ENCODE measurements around the gene CDC34. TPM values are rescaled to one million over a fixed set of nuclear protein-coding genes. Genes with fewer than 3 reads are reported as not detected.

The CDC34 gene
- total and polyA plus RNA-seq, 9 of the 15 experiments (the other 6 are each of a cell fraction or from before 2014, with no cell fraction given), result 0.80 to 203 (median 65.5) TPM

- TF ChIP-seq RERE (CRISPR knock-in tag; IDR thresholded peaks at IDR 0.05; ENCODE audit: borderline replicate concordance) (no peak), ZNF444 (CRISPR knock-in tag; IDR thresholded peaks at IDR 0.05) (no peak), UBTF (IDR thresholded peaks at IDR 0.05; ENCODE audit: borderline replicate concordance in 1 of 2, low read depth in 2 of 2, low read length in 2 of 2) (no peak)
Observed at GRCh38 chr19:536881-537404, 5.4 kb downstream of the CDC34 start (continued).

All from K562 (cell line).